ENCODE data around the gene HSD11B2.
A peak's percentile ranks its signal among the peaks of the same experiment; 100 is the strongest.

HSD11B2 gene

GRCh38 chr16:67454852-67455251 is 23.9 kb downstream of the HSD11B2 start:
- Histone ChIP-seq H3K9me3 (no peaks in the 10 kb centered on the region), H3K36me3 (0 out of 2 replicates have a peak, but pooled peaks cover 7% of the 10 kb centered on the region), H3K4me3 (ENCODE audit: low read depth, low read length) (no peak overlapping the region), H3K27me3 (no peaks in the 10 kb centered on the region), H3K4me1 (no peaks in the 10 kb centered on the region)
- no peak for TF ChIP-seq CTCF (IDR thresholded peaks at IDR 0.05; ENCODE audit: low read depth, low read length)
- DNase-seq, result no peak

GRCh38 chr16:67456391-67457081 is 25.6 kb downstream of the HSD11B2 start:
- no peaks in the 10 kb centered on the region for H3K9me3 ChIP-seq
- DNase-seq, result peak; percentile 45
- no peaks in the 10 kb centered on the region for H3K4me1 ChIP-seq
- TF ChIP-seq CTCF (IDR thresholded peaks at IDR 0.05; ENCODE audit: low read depth, low read length), result peak; percentile 54
- 0 out of 2 replicates have a peak, but pooled peaks cover 7% of the 10 kb centered on the region for H3K36me3 ChIP-seq
- no peak overlapping the region for H3K4me3 ChIP-seq (ENCODE audit: low read depth, low read length)
- H3K27me3 ChIP-seq, result no peaks in the 10 kb centered on the region

- H3K36me3 ChIP-seq, result 0 out of 2 replicates have a peak, but pooled peaks cover 7% of the 10 kb centered on the region
- no peak overlapping the region for H3K4me3 ChIP-seq (ENCODE audit: low read depth, low read length)
- no peak for TF ChIP-seq CTCF (IDR thresholded peaks at IDR 0.05; ENCODE audit: low read depth, low read length)
- no peaks in the 10 kb centered on the region for H3K9me3 ChIP-seq
- H3K4me1 ChIP-seq, result no peaks in the 10 kb centered on the region
- no peak for DNase-seq
- no peaks in the 10 kb centered on the region for H3K27me3 ChIP-seq
Measured at GRCh38 chr16:67457611-67458010, 26.7 kb downstream of the HSD11B2 start.

GRCh38 chr16:67458121-67458641 is 27.3 kb downstream of the HSD11B2 start:
- TF ChIP-seq CTCF (IDR thresholded peaks at IDR 0.05; ENCODE audit: low read depth, low read length), result no peak
- H3K4me1 ChIP-seq, result no peaks in the 10 kb centered on the region
- H3K9me3 ChIP-seq, result no peaks in the 10 kb centered on the region
- no peak overlapping the region for H3K4me3 ChIP-seq (ENCODE audit: low read depth, low read length)
- no peaks in the 10 kb centered on the region for H3K27me3 ChIP-seq
- H3K36me3 ChIP-seq, result 0 out of 2 replicates have a peak, but pooled peaks cover 3% of the 10 kb centered on the region
- no peak for DNase-seq

GRCh38 chr16:67459066-67459860 is 28.3 kb downstream of the HSD11B2 start:
- H3K4me3 ChIP-seq (ENCODE audit: low read depth, low read length), result no peak overlapping the region
- no peaks in the 10 kb centered on the region for H3K9me3 ChIP-seq
- H3K36me3 ChIP-seq, result no peaks in the 10 kb centered on the region
- DNase-seq, result no peak
- H3K27me3 ChIP-seq, result no peaks in the 10 kb centered on the region
- H3K4me1 ChIP-seq, result no peaks in the 10 kb centered on the region
- no peak for TF ChIP-seq CTCF (IDR thresholded peaks at IDR 0.05; ENCODE audit: low read depth, low read length)

- DNase-seq, result no peak
- no peak for TF ChIP-seq CTCF (IDR thresholded peaks at IDR 0.05; ENCODE audit: low read depth, low read length)
- Histone ChIP-seq H3K9me3 (no peaks in the 10 kb centered on the region), H3K27me3 (no peaks in the 10 kb centered on the region), H3K4me1 (no peaks in the 10 kb centered on the region), H3K4me3 (ENCODE audit: low read depth, low read length) (no peak overlapping the region), H3K36me3 (no peaks in the 10 kb centered on the region)
Measured at GRCh38 chr16:67459861-67460150, 28.9 kb downstream of the HSD11B2 start.

Measured in BE2C (cell line).